Endometrium (tissue), 2 donors: ENCODE data around the gene MYL6B.
"Not testable (repeated sequence)": the region's sequence is repeated elsewhere in the genome, so short reads cannot be mapped to it uniquely, and the experiment has no call there.

ENCODE experiments used
- FAIRE-seq: peaks from 2 replicates; lab custom pipeline; 2012; peaks lifted over from hg19 to GRCh38; lab: Jason Lieb, UNC
- donor health status: control.
- donor health status: control.

MYL6B gene

DNA sequence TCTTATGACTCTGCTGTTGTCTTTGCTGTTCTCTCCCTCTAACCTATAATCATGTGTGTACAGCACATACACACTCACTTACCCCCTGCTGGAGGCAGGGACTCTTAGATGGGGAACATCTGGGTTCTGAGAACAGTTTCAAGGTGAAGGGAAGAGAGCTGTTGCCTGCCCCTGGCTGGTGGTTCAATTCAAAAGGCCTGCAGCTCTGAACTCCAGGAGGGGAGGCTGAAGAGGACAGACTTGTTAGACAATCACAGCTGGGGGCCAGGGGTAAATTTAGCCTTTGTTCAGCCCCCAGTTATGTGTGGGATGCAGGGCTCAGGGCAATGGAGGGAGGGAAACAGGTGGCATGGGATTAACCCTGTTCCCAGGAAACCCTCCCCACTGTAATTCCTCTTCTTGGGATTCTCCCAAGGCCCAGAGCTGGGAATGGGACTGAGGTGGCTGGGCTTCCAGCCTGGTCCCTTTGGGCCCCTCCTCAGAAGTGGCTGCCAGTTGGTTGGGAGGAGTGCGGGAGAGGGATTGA lies 1.9 kb downstream of the MYL6B start:
- FAIRE-seq: no peak

DNA sequence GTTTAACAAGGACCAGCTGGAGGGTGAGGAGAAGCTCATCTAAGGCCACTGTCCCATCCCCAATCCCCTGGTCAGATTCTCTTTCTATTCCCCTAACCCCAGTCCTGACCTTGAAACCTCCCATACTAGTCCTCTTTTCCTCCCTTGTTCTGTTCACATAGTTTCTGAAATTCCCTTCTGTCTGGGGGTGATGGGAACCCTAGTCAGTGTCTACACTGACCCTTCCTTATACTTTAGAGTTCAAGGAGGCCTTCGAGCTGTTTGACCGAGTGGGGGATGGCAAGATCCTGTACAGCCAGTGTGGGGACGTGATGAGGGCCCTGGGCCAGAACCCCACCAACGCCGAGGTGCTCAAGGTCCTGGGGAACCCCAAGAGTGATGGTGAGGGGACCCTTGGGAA lies 2.4 kb downstream of the MYL6B start:
- FAIRE-seq: no peak

- FAIRE-seq: no peak
Observed at GRCh38 chr12:56155256-56155845, 3.0 kb downstream of the MYL6B start.

DNA sequence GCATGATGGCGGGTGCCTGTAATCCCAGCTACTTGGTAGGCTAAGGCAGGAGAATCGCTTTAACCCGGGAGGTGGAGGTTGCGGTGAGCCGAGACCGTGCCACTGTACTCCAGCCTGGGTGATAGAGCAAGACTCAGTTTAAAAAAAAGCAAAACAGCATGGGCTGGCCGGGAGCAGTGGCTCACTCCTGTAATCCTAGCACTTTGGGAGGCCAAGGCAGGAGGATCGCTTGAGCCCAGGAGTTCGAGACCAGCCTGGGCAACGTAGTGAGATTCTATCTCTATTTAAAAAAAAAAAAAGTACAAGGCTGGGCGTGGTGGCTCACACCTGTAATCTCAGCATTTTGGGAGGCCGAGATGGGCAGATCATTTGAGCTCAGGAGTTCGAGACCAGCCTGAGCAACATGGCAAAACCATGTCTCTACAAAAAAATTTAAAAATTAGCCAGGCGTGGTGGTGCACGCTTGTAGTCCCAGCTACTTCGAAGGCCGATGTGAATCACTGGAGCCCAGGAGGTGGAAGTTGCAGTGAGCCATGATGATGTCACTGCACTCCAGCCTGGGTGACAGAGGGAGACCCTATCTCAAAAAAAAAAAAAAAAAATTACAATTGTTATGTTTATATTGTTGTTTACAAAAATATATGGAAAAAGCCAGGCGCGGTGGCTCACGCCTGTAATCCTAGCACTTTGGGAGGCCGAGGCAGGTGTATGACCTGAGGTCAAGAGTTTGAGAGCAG lies 4.2 kb downstream of the MYL6B start:
- not testable (repeated sequence) for FAIRE-seq

DNA sequence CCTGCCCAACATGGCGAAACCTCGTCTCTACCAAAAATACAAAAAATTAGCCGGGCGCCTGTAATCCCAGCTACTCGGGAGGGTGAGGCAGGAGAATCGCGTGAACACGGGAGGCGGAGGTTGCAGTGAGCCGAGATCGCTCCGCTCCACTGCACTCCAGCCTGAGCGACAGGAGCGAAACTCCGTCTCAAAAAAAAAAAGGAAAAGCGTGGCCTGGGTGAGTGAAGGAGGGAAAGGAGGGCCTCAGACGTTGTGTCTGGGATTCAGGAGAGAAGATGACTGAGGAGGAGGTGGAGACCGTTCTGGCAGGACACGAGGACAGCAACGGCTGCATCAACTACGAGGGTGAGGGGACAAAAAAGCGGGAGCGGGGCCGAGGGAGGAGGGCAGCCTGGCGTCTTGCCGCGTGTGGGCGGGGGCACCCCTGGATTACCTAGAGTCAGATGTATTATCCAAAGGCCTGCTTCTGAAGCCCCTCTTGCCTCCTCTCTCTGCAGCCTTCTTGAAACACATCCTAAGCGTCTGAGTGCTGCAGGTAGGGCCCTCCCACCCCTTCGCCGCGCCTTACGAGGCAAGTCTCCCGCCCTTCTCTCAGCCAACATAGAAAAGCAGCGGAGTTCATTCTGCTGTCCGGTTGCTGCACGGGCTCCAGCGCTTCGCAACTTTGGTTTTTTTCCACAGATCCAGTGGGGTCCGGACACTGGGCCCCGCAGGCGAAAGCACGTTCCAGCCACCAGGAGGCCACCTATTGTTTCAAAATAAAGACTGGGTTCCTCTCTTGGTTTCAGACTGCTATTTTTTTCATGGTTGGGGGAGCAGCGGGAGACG lies 5.0 kb downstream of the MYL6B start:
- FAIRE-seq: no peak

- FAIRE-seq: no peak
Observed at GRCh38 chr12:56158029-56158925, 5.9 kb downstream of the MYL6B start, which contains the start of gene MYL6. Gene MYL6, plus strand, starts transcription at chr12:56158359. Its CDS starts 43 bp downstream, at chr12:56158402.

DNA sequence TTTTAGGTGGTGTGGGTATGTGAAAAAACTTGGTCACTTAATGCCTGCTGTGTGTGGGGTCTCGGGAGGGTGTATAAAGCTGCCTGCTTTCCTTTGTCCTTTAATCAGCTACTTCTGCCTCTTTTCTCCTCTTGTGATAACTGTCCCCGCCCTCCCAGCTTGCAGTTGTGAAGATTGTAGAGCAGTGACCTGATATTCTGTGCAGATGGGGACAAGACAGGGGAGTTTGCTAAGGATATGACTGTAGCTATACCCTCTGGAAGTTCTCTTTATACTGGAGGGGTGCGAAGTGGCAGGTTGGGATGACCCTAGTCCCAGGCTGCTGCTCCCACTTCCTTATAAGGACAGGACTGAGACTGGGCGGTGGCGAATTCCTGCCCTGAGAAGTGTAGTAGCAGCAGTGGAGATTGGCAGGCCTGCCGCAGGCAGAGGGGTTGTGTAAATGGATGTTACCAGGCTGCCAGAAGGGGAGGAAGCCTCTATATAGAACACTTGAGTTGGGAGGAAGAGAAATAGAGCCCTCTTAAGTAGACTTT lies 6.6 kb downstream of the MYL6B start:
- FAIRE-seq: no peak

DNA sequence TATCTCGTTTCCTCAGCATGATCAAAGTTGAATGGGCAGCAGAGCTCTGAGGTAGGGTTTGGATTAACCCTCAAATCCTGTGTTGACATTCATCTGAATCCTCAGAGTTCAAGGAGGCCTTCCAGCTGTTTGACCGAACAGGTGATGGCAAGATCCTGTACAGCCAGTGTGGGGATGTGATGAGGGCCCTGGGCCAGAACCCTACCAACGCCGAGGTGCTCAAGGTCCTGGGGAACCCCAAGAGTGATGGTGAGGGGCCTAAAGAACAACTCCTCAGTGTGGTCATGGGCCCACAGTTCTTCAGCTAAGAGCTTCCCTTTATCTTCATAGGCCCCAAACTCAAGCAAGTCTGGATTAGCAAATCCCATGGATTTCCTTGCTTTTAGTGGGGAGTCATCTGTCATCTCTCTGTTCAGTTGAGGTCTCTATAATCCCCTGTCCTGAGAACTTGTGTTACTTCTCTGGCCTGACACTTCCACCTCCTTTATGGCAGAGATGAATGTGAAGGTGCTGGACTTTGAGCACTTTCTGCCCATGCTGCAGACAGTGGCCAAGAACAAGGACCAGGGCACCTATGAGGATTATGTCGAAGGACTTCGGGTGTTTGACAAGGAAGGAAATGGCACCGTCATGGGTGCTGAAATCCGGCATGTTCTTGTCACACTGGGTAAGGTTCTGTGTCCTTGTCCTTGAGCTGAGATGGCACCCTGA lies 7.2 kb downstream of the MYL6B start:
- FAIRE-seq: no peak

- no peak for FAIRE-seq
Observed at GRCh38 chr12:56160193-56160763, 7.9 kb downstream of the MYL6B start.

DNA sequence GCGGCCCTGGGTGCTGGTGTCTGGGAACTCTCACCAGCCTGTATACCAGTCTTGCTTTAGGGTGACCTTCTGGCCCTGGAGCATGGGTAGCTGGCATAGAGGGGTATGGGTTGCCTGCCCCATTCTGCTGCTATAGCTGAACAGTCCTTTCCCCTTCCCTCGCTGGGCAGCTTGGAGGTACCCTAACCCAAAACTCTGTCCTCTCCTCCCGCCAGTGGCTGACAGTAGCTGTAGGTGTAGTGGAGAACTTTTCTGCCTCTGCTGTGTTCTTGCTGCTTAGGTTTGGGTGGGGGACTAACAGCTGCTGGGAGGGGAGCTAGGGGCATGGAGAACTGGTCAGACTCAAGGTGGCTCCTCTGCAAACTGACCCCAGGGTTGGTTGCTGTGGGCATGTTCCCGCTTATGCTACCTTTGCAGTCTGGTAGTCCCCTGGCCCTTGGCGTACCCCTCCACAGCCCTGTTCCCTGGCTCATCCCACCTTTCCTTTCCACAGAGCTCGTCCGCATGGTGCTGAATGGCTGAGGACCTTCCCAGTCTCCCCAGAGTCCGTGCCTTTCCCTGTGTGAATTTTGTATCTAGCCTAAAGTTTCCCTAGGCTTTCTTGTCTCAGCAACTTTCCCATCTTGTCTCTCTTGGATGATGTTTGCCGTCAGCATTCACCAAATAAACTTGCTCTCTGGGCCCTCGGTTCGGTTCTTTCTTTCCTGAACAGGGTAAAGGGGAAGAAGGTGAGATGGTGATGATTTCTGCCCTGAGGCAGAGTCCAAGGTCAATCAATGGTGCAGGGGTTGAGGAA lies 8.7 kb downstream of the MYL6B start:
- FAIRE-seq: no peak

DNA sequence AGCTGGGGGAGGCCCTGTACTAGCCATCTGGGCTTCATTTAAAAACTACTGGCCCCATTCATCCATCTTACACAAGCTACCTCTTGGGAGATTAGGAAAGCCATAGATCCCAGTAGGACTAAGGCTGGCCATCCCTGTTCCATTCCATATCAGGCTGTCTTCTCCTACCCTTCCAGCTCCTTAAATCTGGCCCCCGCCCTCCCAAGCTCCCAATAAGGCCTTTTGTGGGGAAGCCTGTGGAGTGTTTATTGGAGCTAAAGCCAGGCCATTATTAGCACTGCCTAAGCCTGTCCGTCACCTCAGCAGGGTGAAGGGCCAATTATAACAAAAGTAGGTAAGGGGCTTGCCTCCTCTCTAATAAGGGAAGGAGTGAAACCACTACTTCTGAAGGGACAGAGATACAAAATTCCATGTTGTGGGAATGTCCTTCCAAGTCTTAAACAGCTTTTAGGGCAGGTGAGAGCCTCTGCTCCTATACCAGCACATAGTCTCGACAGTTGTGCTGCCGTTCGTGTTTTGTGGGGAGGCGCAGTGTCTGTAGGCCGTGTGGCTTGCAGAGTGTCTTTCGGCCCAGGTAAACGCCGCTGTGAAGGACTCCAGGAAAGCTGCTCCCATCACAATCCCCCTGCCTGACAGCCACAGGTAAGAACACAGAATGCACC lies 9.4 kb downstream of the MYL6B start:
- FAIRE-seq: no peak

- FAIRE-seq: no peak
Observed at GRCh38 chr12:56162468-56163290, 10.3 kb downstream of the MYL6B start.

GRCh38 chr12:56163533-56164344 lies 11.4 kb downstream of the MYL6B start:
- no peak for FAIRE-seq

- FAIRE-seq: no peak
Observed at GRCh38 chr12:56164345-56164729, 11.9 kb downstream of the MYL6B start.

GRCh38 chr12:56165369-56165768 lies 13.0 kb downstream of the MYL6B start:
- FAIRE-seq: no peak

DNA sequence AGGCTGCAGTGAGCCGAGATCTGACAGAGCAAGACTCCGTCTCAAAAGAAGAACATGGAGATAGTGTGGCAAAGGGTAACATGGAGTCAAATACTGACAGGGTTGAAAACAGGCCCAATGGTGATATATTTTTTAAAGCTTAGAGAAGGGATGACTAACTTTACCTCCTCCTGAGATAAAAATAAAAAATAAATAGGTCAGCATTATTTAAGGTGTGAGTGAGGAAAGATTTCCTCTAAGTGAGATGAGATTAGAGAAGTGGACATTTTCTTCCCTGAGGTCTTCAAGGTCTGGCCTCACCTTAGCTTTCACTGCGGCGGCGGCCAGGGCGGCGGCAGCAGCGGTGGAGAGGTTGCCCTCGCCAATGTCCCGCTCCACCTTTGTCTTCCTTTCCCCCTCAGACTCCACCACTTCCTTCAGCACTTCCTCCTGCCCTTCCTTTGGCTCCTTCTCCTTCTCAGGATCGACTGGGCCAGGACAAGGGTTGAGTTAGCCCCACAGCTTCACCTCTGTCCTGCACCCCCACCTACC lies 16.9 kb downstream of the MYL6B start:
- FAIRE-seq: no peak

- FAIRE-seq: no peak
Observed at GRCh38 chr12:56172839-56173238, 20.5 kb downstream of the MYL6B start.
